GM12874 (cell line): ENCODE measurements around the gene PNPLA7.

Experiments used
- TF ChIP-seq, protein P1 (sequence below): IDR thresholded peaks from 2 replicates; pipeline ENCODE4 v1.5.1; 2011; ENCODE audit warnings: low read depth, mild to moderate bottlenecking, control low read depth, low read length, moderate library complexity; ENCODE audit not compliant: insufficient read depth

Gene PNPLA7

GRCh38 chr9:137428841-137429545 lies 121.2 kb downstream of the PNPLA7 start:
- TF ChIP-seq, protein P1, sequence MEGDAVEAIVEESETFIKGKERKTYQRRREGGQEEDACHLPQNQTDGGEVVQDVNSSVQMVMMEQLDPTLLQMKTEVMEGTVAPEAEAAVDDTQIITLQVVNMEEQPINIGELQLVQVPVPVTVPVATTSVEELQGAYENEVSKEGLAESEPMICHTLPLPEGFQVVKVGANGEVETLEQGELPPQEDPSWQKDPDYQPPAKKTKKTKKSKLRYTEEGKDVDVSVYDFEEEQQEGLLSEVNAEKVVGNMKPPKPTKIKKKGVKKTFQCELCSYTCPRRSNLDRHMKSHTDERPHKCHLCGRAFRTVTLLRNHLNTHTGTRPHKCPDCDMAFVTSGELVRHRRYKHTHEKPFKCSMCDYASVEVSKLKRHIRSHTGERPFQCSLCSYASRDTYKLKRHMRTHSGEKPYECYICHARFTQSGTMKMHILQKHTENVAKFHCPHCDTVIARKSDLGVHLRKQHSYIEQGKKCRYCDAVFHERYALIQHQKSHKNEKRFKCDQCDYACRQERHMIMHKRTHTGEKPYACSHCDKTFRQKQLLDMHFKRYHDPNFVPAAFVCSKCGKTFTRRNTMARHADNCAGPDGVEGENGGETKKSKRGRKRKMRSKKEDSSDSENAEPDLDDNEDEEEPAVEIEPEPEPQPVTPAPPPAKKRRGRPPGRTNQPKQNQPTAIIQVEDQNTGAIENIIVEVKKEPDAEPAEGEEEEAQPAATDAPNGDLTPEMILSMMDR, result no peak

- TF ChIP-seq, protein P1, result no peak
These were observed 121.9 kb downstream of the PNPLA7 start for GRCh38 chr9:137428311-137428630.

- TF ChIP-seq, protein P1, result no peak
These were observed 122.5 kb downstream of the PNPLA7 start for GRCh38 chr9:137427454-137428310.

DNA sequence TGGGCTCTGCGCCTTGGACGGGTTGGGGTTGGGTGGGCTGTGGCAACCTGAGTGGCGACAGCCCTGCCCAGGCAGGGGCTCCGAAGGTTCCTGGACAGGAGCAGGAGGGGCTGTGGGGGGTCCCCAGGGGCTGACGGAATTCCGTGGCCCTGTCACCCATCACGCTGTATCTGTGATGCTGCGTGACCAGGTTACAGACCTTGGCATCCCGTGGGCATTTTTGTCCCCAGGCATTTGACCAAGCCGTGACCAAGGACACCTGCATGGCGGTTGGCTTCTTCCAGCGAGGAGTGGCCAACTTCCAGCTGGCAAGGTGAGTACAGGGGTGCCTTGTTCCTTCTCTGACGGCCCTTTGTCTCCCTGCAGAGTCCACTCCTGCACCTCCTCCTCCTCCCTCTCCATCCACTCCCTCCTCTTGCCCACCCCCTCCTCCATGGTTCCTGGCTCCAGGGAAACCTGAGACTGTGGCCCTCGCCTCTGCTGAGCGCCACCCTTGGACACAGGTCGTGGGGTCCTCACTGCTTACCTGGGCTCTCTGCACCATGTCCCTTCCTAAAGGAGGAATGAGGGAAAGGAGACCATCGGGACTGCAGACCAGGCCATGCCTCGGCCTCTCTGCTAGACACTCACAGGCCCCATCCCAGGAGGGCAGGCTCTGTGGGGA lies 124.1 kb downstream of the PNPLA7 start:
- TF ChIP-seq, protein P1, result no peak

- TF ChIP-seq, protein P1, result no peak
These were observed 126.5 kb downstream of the PNPLA7 start for GRCh38 chr9:137423514-137424291.

DNA sequence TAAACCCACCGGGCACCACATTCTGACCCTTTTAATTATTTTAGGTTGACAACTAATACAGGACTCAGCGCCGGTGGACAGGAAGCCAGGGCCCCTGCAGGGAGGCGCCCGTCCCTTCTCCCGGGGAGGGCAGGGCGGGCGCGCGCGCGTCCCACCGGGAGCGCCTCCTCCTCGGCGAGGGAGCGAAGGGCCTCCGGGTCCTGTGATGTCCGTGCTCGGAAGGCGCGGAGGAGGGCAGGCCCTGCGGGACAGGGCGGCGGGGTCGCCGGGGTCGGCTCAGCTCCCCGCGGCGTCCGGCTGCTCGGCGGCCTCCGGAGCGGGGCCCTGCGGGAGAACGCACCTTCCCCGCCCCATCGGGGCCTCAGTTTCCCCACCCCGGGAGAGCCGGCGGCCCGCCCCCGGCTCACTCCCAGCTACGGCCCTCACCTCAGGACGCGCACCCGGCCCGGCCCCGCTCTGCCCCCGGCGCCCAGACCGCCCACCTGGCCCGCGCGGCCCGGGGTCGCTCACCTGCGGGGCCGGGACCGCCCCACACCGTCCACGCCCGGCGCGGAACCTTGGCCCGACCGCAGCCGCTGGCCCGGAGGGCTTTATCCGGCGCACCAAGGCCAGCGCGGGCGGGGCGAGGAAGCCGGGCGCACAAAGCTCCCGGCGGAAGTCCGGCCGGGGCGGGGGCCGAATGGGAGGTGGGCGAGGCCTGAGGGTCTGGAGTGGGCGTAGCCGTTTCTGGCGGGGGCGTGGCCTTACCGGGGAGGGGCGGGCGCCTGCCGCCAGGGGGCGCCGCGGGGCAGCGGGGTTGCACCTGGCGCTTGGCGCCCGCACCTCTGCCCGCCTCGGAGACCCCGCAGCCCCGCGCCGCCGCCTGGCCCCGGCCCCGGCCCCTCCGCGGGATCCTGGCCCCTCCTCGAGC lies 127.3 kb downstream of the PNPLA7 start, which contains the start of the genes EXD3 and NOXA1:
TSS of gene EXD3 (minus strand) at position 559 of the 910 bp plus-strand sequence. CDS start 27,805 bp downstream, outside the sequence.
TSS of gene NOXA1 (plus strand) at position 790 of the 910 bp plus-strand sequence. CDS start 137 bp downstream, outside the sequence.
- TF ChIP-seq, protein P1, result peak; percentile 90
